ENCODE data around the gene ZNF607. TPM values are rescaled to one million over a fixed set of nuclear protein-coding genes. Genes with fewer than 3 reads are reported as not detected.

ZNF607 gene
- total RNA-seq, 1 donor from 2014 or later = 6.3 TPM

DNA sequence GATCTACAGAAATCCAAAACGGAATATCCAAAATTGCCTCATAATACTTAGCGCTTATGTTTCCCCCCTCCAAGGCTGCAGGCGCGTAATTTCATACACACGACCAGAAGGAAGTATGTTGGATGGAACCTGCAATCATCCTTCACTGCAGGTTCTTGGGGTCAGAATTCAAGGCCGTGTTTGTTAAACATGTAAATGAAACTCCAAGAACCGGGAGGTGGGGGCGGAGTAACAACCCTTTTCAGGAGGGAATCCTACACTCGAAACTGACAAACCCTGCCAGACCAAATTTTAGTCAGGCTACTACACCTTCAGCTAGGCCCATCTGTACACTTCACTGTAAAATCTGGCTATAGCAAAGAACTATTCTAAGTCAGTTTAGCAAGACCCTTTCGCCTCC is 1.3 kb downstream of the ZNF607 start:
- peaks cover 2% of the 10 kb centered on the region for H3K9me3 Mint-ChIP-seq (ENCODE audit: unreplicated experiment)
- peaks cover 4% of the 10 kb centered on the region for H3K4me1 Mint-ChIP-seq (ENCODE audit: low read depth, unreplicated experiment)
- Histone ChIP-seq H3K9ac (ENCODE audit: low read length) (peak overlapping the region; percentile 84), H3K36me3 (ENCODE audit: insufficient read depth, low read length) (no peaks in the 10 kb centered on the region), H2AFZ (ENCODE audit: low read depth, low read length) (no peak overlapping the region), H4K20me1 (ENCODE audit: insufficient read depth, low read length) (no peaks in the 10 kb centered on the region), H3K27ac (ENCODE audit: low read depth, low read length) (no peak overlapping the region), H3K27me3 (ENCODE audit: insufficient read depth, low read length) (no peaks in the 10 kb centered on the region), H3K9me3 (ENCODE audit: insufficient read depth, low read depth, low read length) (no peaks in the 10 kb centered on the region), H3K4me1 (ENCODE audit: insufficient read depth, low read length) (no peaks in the 10 kb centered on the region), H3K4me2 (ENCODE audit: low read length) (peak overlapping the region; percentile 90), H3K4me3 (ENCODE audit: insufficient read depth, low read depth, low read length) (peak overlapping the region; percentile 86), H3K79me2 (ENCODE audit: insufficient read depth, low read length) (peaks cover 19% of the 10 kb centered on the region)
- DNase-seq (ENCODE audit: low read depth) (no peak), FAIRE-seq (no peak)
- TF ChIP-seq, protein P1, sequence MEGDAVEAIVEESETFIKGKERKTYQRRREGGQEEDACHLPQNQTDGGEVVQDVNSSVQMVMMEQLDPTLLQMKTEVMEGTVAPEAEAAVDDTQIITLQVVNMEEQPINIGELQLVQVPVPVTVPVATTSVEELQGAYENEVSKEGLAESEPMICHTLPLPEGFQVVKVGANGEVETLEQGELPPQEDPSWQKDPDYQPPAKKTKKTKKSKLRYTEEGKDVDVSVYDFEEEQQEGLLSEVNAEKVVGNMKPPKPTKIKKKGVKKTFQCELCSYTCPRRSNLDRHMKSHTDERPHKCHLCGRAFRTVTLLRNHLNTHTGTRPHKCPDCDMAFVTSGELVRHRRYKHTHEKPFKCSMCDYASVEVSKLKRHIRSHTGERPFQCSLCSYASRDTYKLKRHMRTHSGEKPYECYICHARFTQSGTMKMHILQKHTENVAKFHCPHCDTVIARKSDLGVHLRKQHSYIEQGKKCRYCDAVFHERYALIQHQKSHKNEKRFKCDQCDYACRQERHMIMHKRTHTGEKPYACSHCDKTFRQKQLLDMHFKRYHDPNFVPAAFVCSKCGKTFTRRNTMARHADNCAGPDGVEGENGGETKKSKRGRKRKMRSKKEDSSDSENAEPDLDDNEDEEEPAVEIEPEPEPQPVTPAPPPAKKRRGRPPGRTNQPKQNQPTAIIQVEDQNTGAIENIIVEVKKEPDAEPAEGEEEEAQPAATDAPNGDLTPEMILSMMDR (IDR thresholded peaks at IDR 0.05; ENCODE audit: insufficient read depth, low read depth, low read length) = no peak
- no peak for TF ChIP-seq EZH2 (IDR thresholded peaks at IDR 0.05; ENCODE audit: insufficient read depth, low read length)
- peaks cover 4% of the 10 kb centered on the region for H3K36me3 Mint-ChIP-seq (ENCODE audit: low read depth, unreplicated experiment)
- H3K27ac Mint-ChIP-seq (ENCODE audit: unreplicated experiment) = no peak overlapping the region
- H3K27me3 Mint-ChIP-seq (ENCODE audit: low read depth, unreplicated experiment) = no peaks in the 10 kb centered on the region
- peak overlapping the region; percentile 87 for H3K4me3 Mint-ChIP-seq (ENCODE audit: unreplicated experiment)

DNA sequence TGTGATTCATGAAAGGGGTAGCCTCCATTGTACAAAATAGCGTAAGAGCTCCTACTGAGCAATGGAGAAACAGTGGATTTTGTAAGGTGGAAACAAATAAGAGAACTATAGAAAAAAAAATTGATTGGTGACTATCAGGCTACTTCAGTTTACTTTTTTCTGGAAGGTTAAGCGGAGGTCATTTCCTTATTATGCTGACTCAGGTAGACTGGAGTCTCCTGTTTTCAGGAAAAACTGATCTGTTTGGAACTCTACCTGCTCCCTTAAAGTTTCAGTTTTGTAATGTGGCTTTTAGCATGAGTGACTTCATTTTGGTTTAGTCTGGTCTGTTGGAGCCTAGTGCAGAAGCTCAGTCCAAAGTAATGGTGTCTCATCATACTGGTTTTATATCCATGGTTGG is 3.4 kb downstream of the ZNF607 start:
- peaks cover 19% of the 10 kb centered on the region for H3K79me2 ChIP-seq (ENCODE audit: insufficient read depth, low read length)
- peaks cover 4% of the 10 kb centered on the region for H3K9me3 ChIP-seq (ENCODE audit: insufficient read depth, low read depth, low read length)
- H4K20me1 ChIP-seq (ENCODE audit: insufficient read depth, low read length) = no peaks in the 10 kb centered on the region
- H3K36me3 Mint-ChIP-seq (ENCODE audit: low read depth, unreplicated experiment) = peaks cover 12% of the 10 kb centered on the region
- H3K27ac ChIP-seq (ENCODE audit: low read depth, low read length) = no peak overlapping the region
- H3K27me3 Mint-ChIP-seq (ENCODE audit: low read depth, unreplicated experiment) = no peaks in the 10 kb centered on the region
- no peak overlapping the region for H3K9ac ChIP-seq (ENCODE audit: low read length)
- no peak for DNase-seq (ENCODE audit: low read depth)
- no peaks in the 10 kb centered on the region for H3K4me1 ChIP-seq (ENCODE audit: insufficient read depth, low read length)
- H3K27me3 ChIP-seq (ENCODE audit: insufficient read depth, low read length) = no peaks in the 10 kb centered on the region
- no peak overlapping the region for H2AFZ ChIP-seq (ENCODE audit: low read depth, low read length)
- H3K4me3 Mint-ChIP-seq (ENCODE audit: unreplicated experiment) = no peak overlapping the region
- H3K4me2 ChIP-seq (ENCODE audit: low read length) = no peak overlapping the region
- no peak overlapping the region for H3K27ac Mint-ChIP-seq (ENCODE audit: unreplicated experiment)
- H3K36me3 ChIP-seq (ENCODE audit: insufficient read depth, low read length) = no peaks in the 10 kb centered on the region
- no peak overlapping the region for H3K4me3 ChIP-seq (ENCODE audit: insufficient read depth, low read depth, low read length)
- FAIRE-seq = no peak
- H3K9me3 Mint-ChIP-seq (ENCODE audit: unreplicated experiment) = peaks cover 4% of the 10 kb centered on the region
- TF ChIP-seq EZH2 (IDR thresholded peaks at IDR 0.05; ENCODE audit: insufficient read depth, low read length) = no peak
- TF ChIP-seq, protein P1 (IDR thresholded peaks at IDR 0.05; ENCODE audit: insufficient read depth, low read depth, low read length) = no peak
- peaks cover 4% of the 10 kb centered on the region for H3K4me1 Mint-ChIP-seq (ENCODE audit: low read depth, unreplicated experiment)

DNA sequence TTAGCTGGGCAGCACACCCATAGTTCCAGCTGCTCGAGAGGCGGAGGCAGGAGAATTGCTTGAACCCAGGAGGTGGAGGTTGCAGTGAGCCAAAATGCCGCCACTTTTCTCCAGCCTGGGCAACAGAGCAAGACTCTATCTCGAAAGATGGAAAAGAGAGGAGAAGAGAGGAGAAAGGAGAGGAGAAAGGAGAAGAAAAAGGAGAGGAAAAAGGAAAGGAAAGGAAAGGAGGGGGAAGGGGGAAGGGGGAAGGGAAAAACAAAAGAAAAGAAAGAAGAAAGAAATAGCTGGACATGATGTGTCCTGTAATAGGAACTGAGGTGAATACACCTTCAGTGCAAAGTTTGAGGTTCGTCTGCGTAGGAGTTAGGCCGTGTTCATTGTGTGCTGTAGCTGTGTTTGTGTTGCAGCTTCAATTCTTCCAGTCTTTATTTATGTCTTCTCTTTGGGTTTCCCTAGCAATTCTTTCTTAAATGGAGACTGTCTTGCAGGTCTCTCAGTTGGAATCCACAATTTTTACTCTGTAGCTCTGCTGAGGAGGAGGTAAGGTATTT is 13.4 kb downstream of the ZNF607 start:
- Histone ChIP-seq H3K4me2 (ENCODE audit: low read length) (no peak overlapping the region), H3K79me2 (ENCODE audit: insufficient read depth, low read length) (no peaks in the 10 kb centered on the region), H3K27me3 (ENCODE audit: insufficient read depth, low read length) (no peaks in the 10 kb centered on the region), H3K9ac (ENCODE audit: low read length) (no peak overlapping the region), H4K20me1 (ENCODE audit: insufficient read depth, low read length) (no peaks in the 10 kb centered on the region), H3K27ac (ENCODE audit: low read depth, low read length) (no peak overlapping the region), H3K9me3 (ENCODE audit: insufficient read depth, low read depth, low read length) (peaks cover 3% of the 10 kb centered on the region), H2AFZ (ENCODE audit: low read depth, low read length) (no peak overlapping the region), H3K4me3 (ENCODE audit: insufficient read depth, low read depth, low read length) (no peak overlapping the region), H3K36me3 (ENCODE audit: insufficient read depth, low read length) (no peaks in the 10 kb centered on the region), H3K4me1 (ENCODE audit: insufficient read depth, low read length) (no peaks in the 10 kb centered on the region)
- Mint-ChIP-seq H3K4me3 (ENCODE audit: unreplicated experiment) (no peak overlapping the region), H3K27me3 (ENCODE audit: low read depth, unreplicated experiment) (no peaks in the 10 kb centered on the region), H3K27ac (ENCODE audit: unreplicated experiment) (no peak overlapping the region), H3K36me3 (ENCODE audit: low read depth, unreplicated experiment) (peaks cover 49% of the 10 kb centered on the region), H3K4me1 (ENCODE audit: low read depth, unreplicated experiment) (no peaks in the 10 kb centered on the region), H3K9me3 (ENCODE audit: unreplicated experiment) (peaks cover 3% of the 10 kb centered on the region)
- DNase-seq (ENCODE audit: low read depth) (no peak), FAIRE-seq (no peak)
- no peak for TF ChIP-seq EZH2 (IDR thresholded peaks at IDR 0.05; ENCODE audit: insufficient read depth, low read length)
- TF ChIP-seq, protein P1 (IDR thresholded peaks at IDR 0.05; ENCODE audit: insufficient read depth, low read depth, low read length) = no peak
